ENCODE measurements around the gene HEMK1. TPM values are rescaled to one million over a fixed set of nuclear protein-coding genes. Genes with fewer than 3 reads are reported as not detected.

Gene HEMK1
- total RNA-seq, 4 donors from 2014 or later, result 4.6 to 10.6 (median 6.3) TPM

DNA sequence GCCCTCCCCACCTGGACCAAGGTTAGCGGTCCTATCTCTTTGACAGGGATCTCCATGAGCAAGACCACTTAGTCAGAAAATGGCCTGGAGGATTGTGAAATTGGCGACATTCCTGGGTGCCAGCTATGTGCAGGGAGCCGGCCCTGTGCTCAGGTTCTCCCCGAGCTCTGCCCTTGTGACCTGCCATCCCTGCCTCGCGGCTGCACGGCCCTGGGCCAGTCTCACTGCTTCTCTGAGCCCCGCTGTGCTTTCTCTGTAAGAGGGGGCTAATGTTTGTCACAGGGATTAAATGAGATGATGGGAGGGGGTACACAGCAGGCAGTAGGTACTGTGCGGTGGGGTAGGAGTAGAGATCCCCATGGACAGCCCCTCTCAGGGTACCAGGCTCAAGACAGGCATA lies 16.7 kb upstream of the HEMK1 start:
- no peak for DNase-seq (ENCODE audit: extremely low spot score)
- Histone ChIP-seq H3K4me3 (no peak overlapping the region), H3K36me3 (no peaks in the 10 kb centered on the region), H3K9me3 (no peaks in the 10 kb centered on the region), H3K4me1 (peaks cover 0 to under 1% (median 0%) of the 10 kb centered on the region in 4 donors), H3K27me3 (peaks cover 0 to 11% (median 0%) of the 10 kb centered on the region in 4 donors), H3K27ac (replicated peaks in 1 of 4) (no peak overlapping the region)
- no peak for TF ChIP-seq POLR2A (IDR thresholded peaks at IDR 0.05; ENCODE audit: low read depth)
- no peak for TF ChIP-seq EP300 (IDR thresholded peaks at IDR 0.05)
- no peak for TF ChIP-seq POLR2AphosphoS5 (IDR thresholded peaks at IDR 0.05)
- no peak for TF ChIP-seq CTCF (IDR thresholded peaks at IDR 0.05)
- 81% methylated on average over 8 of the region's 9 CpGs for WGBS
- intact Hi-C loops (cut with DNase I), result no loop called here

GRCh38 chr3:50554553-50554952 lies 14.8 kb upstream of the HEMK1 start:
- Histone ChIP-seq H3K27me3 (peaks cover 0 to 11% (median 0%) of the 10 kb centered on the region in 4 donors), H3K9me3 (no peaks in the 10 kb centered on the region), H3K36me3 (peaks cover 0 to 14% (median 5%) of the 10 kb centered on the region in 4 donors), H3K27ac (replicated peaks in 1 of 4) (no peak overlapping the region), H3K4me3 (no peak overlapping the region), H3K4me1 (peaks cover 0 to 3% (median 0%) of the 10 kb centered on the region in 4 donors)
- no peak for TF ChIP-seq EP300 (IDR thresholded peaks at IDR 0.05)
- no peak for TF ChIP-seq POLR2A (IDR thresholded peaks at IDR 0.05; ENCODE audit: low read depth)
- no peak for DNase-seq (ENCODE audit: extremely low spot score)
- WGBS, result 78% methylated on average over 5 of the region's 5 CpGs
- intact Hi-C loops (cut with DNase I), result no loop called here

- WGBS, result 68% methylated on average over 8 of the region's 8 CpGs
- H3K27ac ChIP-seq (replicated peaks in 1 of 4), result no peak overlapping the region
- H3K4me3 ChIP-seq, result no peak overlapping the region
- peaks cover 0 to 3% (median 0%) of the 10 kb centered on the region in 4 donors for H3K4me1 ChIP-seq
- no peak for TF ChIP-seq CTCF (IDR thresholded peaks at IDR 0.05)
- TF ChIP-seq EP300 (IDR thresholded peaks at IDR 0.05), result no peak
- TF ChIP-seq POLR2AphosphoS5 (IDR thresholded peaks at IDR 0.05), result no peak
- no peak for TF ChIP-seq POLR2A (IDR thresholded peaks at IDR 0.05; ENCODE audit: low read depth)
- intact Hi-C loops (cut with DNase I), result no loop called here
- H3K9me3 ChIP-seq, result no peaks in the 10 kb centered on the region
- no peak for DNase-seq (ENCODE audit: extremely low spot score)
- peaks cover 0 to 11% (median 0%) of the 10 kb centered on the region in 4 donors for H3K27me3 ChIP-seq
- peaks cover 0 to 27% (median 9%) of the 10 kb centered on the region in 4 donors for H3K36me3 ChIP-seq
These were observed 12.2 kb upstream of the HEMK1 start for GRCh38 chr3:50557106-50557505.

GRCh38 chr3:50557915-50558314 lies 11.4 kb upstream of the HEMK1 start:
- DNase-seq (ENCODE audit: extremely low spot score), result no peak
- 57% methylated on average over 7 of the region's 7 CpGs for WGBS
- H3K4me3 ChIP-seq, result no peak overlapping the region
- peaks cover 0 to 3% (median 0%) of the 10 kb centered on the region in 4 donors for H3K4me1 ChIP-seq
- no peak for TF ChIP-seq POLR2AphosphoS5 (IDR thresholded peaks at IDR 0.05)
- no peak for TF ChIP-seq CTCF (IDR thresholded peaks at IDR 0.05)
- TF ChIP-seq EP300 (IDR thresholded peaks at IDR 0.05), result no peak
- no peak for TF ChIP-seq POLR2A (IDR thresholded peaks at IDR 0.05; ENCODE audit: low read depth)
- peaks cover 0 to 11% (median 0%) of the 10 kb centered on the region in 4 donors for H3K27me3 ChIP-seq
- intact Hi-C loops (cut with DNase I), result no loop called here
- H3K9me3 ChIP-seq, result no peaks in the 10 kb centered on the region
- H3K36me3 ChIP-seq, result peaks cover 0 to 35% (median 12%) of the 10 kb centered on the region in 4 donors
- H3K27ac ChIP-seq (replicated peaks in 1 of 4), result no peak overlapping the region

DNA sequence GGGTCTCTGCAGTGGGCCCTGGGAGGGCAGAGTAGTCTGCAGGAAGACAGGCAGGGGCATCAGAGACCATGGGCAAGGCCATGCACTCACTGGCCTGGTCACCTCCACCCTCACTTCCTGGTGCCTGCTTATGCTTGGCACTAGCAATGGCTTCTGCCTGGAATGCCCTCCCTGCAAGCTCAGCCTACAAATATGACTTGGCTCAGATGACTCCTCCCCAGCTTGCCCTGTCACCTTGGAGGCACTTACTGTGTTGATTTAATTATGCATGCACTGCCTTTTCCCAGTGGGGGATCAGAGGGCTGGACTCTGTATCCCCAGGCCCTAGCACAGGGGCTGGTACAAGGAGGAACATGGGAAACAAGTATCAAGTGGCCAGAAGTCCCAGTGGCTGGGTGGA lies 9.6 kb upstream of the HEMK1 start:
- peaks cover 0 to 3% (median 0%) of the 10 kb centered on the region in 4 donors for H3K4me1 ChIP-seq
- H3K9me3 ChIP-seq, result no peaks in the 10 kb centered on the region
- TF ChIP-seq POLR2A (IDR thresholded peaks at IDR 0.05; ENCODE audit: low read depth) (no peak), EP300 (IDR thresholded peaks at IDR 0.05) (no peak), CTCF (IDR thresholded peaks at IDR 0.05) (no peak), POLR2AphosphoS5 (IDR thresholded peaks at IDR 0.05) (no peak)
- H3K27ac ChIP-seq (replicated peaks in 1 of 4), result no peak overlapping the region
- intact Hi-C loops (cut with DNase I), result no loop called here
- DNase-seq (ENCODE audit: extremely low spot score), result no peak
- H3K4me3 ChIP-seq, result no peak overlapping the region
- peaks cover 0 to 7% (median 0%) of the 10 kb centered on the region in 4 donors for H3K27me3 ChIP-seq
- H3K36me3 ChIP-seq, result peaks cover 0 to 49% (median 12%) of the 10 kb centered on the region in 4 donors

Data from esophagus muscularis mucosa (tissue), 4 donors.